HG02610 (cell line): Measurements from ENCODE around the gene TIMELESS.
"Not testable (repeated sequence)": the region's sequence is repeated elsewhere in the genome, so short reads cannot be mapped to it uniquely, and the experiment has no call there.

Experiments
- ATAC-seq: cut with Tn5 transposase; IDR thresholded peaks from one replicate; pipeline ENCODE4 v1.9.1; 2021; ENCODE audit warnings: mild to moderate bottlenecking, moderate library complexity; ENCODE audit not compliant: unreplicated experiment

TIMELESS gene

GRCh38 chr12:56411781-56412639 is 37.2 kb downstream of the TIMELESS start:
- no peak for ATAC-seq

GRCh38 chr12:56410768-56411167 is 38.5 kb downstream of the TIMELESS start:
- ATAC-seq: no peak

GRCh38 chr12:56408799-56409417 is 40.3 kb downstream of the TIMELESS start:
- no peak for ATAC-seq

- not testable (repeated sequence) for ATAC-seq
Observed at GRCh38 chr12:56404227-56404626, 45.0 kb downstream of the TIMELESS start.

- not testable (repeated sequence) for ATAC-seq
Observed at GRCh38 chr12:56401612-56402011, 47.6 kb downstream of the TIMELESS start.

GRCh38 chr12:56401125-56401524 is 48.1 kb downstream of the TIMELESS start:
- ATAC-seq: not testable (repeated sequence)

GRCh38 chr12:56399466-56399865 is 49.8 kb downstream of the TIMELESS start:
- ATAC-seq: not testable (repeated sequence)

- no peak for ATAC-seq
Observed at GRCh38 chr12:56398324-56398723, 50.9 kb downstream of the TIMELESS start.

- no peak for ATAC-seq
Observed at GRCh38 chr12:56392331-56392730, 56.9 kb downstream of the TIMELESS start.

- ATAC-seq: no peak
Observed at GRCh38 chr12:56391721-56392120, 57.5 kb downstream of the TIMELESS start.

GRCh38 chr12:56389412-56389811 is 59.8 kb downstream of the TIMELESS start:
- no peak for ATAC-seq

GRCh38 chr12:56387152-56387736 is 62.0 kb downstream of the TIMELESS start:
- no peak for ATAC-seq

- no peak for ATAC-seq
Observed at GRCh38 chr12:56385873-56386272, 63.4 kb downstream of the TIMELESS start.

GRCh38 chr12:56382611-56383010 is 66.6 kb downstream of the TIMELESS start:
- ATAC-seq: no peak

- no peak for ATAC-seq
Observed at GRCh38 chr12:56377989-56378316, 71.3 kb downstream of the TIMELESS start.

GRCh38 chr12:56377310-56377988 is 71.8 kb downstream of the TIMELESS start:
- ATAC-seq: peak; percentile 52

GRCh38 chr12:56375598-56376434 is 73.4 kb downstream of the TIMELESS start:
- peak; percentile 52 for ATAC-seq

GRCh38 chr12:56374726-56375597 is 74.3 kb downstream of the TIMELESS start:
- no peak for ATAC-seq

GRCh38 chr12:56373515-56373914 is 75.7 kb downstream of the TIMELESS start:
- no peak for ATAC-seq

- no peak for ATAC-seq
Observed at GRCh38 chr12:56366948-56367347, 82.3 kb downstream of the TIMELESS start.
